ENCODE data around the gene MAPK12.
"Not testable (repeated sequence)": the region's sequence is repeated elsewhere in the genome, so short reads cannot be mapped to it uniquely, and the experiment has no call there.

Gene MAPK12

GRCh38 chr22:50216055-50216683 lies 45.3 kb downstream of the MAPK12 start:
- DNase-seq (ENCODE audit: low spot score), result no peak

GRCh38 chr22:50215297-50216054 lies 46.0 kb downstream of the MAPK12 start:
- DNase-seq (ENCODE audit: low spot score), result no peak

GRCh38 chr22:50213263-50213662 lies 48.2 kb downstream of the MAPK12 start:
- DNase-seq (ENCODE audit: low spot score), result no peak

- DNase-seq (ENCODE audit: low spot score), result no peak
These were observed 50.3 kb downstream of the MAPK12 start for GRCh38 chr22:50211147-50211546.

GRCh38 chr22:50210378-50211139 lies 50.9 kb downstream of the MAPK12 start:
- no peak for DNase-seq (ENCODE audit: low spot score)

GRCh38 chr22:50209893-50210292 lies 51.6 kb downstream of the MAPK12 start:
- peak; percentile 68 for DNase-seq (ENCODE audit: low spot score)

GRCh38 chr22:50208939-50209892 lies 52.3 kb downstream of the MAPK12 start:
- DNase-seq (ENCODE audit: low spot score), result no peak

GRCh38 chr22:50208430-50208938 lies 53.0 kb downstream of the MAPK12 start:
- DNase-seq (ENCODE audit: low spot score), result no peak

- DNase-seq (ENCODE audit: low spot score), result peak; percentile 68
These were observed 53.9 kb downstream of the MAPK12 start for GRCh38 chr22:50207383-50208140.

GRCh38 chr22:50206599-50206998 lies 54.9 kb downstream of the MAPK12 start:
- DNase-seq (ENCODE audit: low spot score), result no peak

GRCh38 chr22:50205781-50206569 lies 55.5 kb downstream of the MAPK12 start:
- DNase-seq (ENCODE audit: low spot score), result no peak

GRCh38 chr22:50204998-50205397 lies 56.5 kb downstream of the MAPK12 start:
- not testable (repeated sequence) for DNase-seq (ENCODE audit: low spot score)

GRCh38 chr22:50204571-50204970 lies 56.9 kb downstream of the MAPK12 start:
- DNase-seq (ENCODE audit: low spot score), result no peak

- DNase-seq (ENCODE audit: low spot score), result no peak
These were observed 58.2 kb downstream of the MAPK12 start for GRCh38 chr22:50203288-50203687.
